Thymus (tissue), 11 donors: ENCODE data around the gene BRINP1. TPM values are rescaled to one million over a fixed set of nuclear protein-coding genes. Genes with fewer than 3 reads are reported as not detected.

ENCODE experiments used
- DNase-seq, 9 donors: peaks; one replicate each; pipeline ENCODE4 v3.0.0-alpha.2; 2013; ENCODE audit warnings: low spot score in 9 of 9, low read depth in 6 of 9, missing footprints in 1 of 9
- H3K27ac ChIP-seq, 2 donors: one replicate each; pipeline ENCODE4 v1.5.1; 2013; ENCODE audit warnings: control low read depth in 1 of 2, low read depth in 1 of 2, low read length in 1 of 2, mild to moderate bottlenecking in 1 of 2, moderate library complexity in 1 of 2
- H3K27me3 ChIP-seq, 2 donors: one replicate each; pipeline ENCODE4 v1.5.1; 2013; ENCODE audit warnings: low read length in 1 of 2; ENCODE audit not compliant: control insufficient read depth in 2 of 2, insufficient read depth in 1 of 2
- H3K36me3 ChIP-seq, 2 donors: one replicate each; pipeline ENCODE4 v1.5.1; 2013; ENCODE audit warnings: low read length in 1 of 2, mild to moderate bottlenecking in 1 of 2, moderate library complexity in 1 of 2; ENCODE audit not compliant: control insufficient read depth in 2 of 2, insufficient read depth in 2 of 2
- H3K4me1 ChIP-seq, 2 donors: one replicate each; pipeline ENCODE4 v1.5.1; 2013; ENCODE audit warnings: low read length in 2 of 2; ENCODE audit not compliant: control insufficient read depth in 2 of 2, insufficient read depth in 2 of 2
- H3K4me3 ChIP-seq, 2 donors: one replicate each; pipeline ENCODE4 v1.5.1; 2013; ENCODE audit warnings: low read length in 2 of 2, control low read depth in 1 of 2, mild to moderate bottlenecking in 1 of 2
- H3K9me3 ChIP-seq, 2 donors: one replicate each; pipeline ENCODE4 v1.5.1; 2013; ENCODE audit warnings: low read length in 1 of 2, mild to moderate bottlenecking in 1 of 2; ENCODE audit not compliant: control insufficient read depth in 2 of 2, insufficient read depth in 1 of 2
- WGBS: extraction: QIAGEN DNeasy Blood & Tissue Kit; methylation state at CpG from one replicate; pipeline ENCODE4 v1.1.7; 2013; 5-methylcytosine and 5-hydroxymethylcytosine counted together
- polyA plus RNA-seq: library from polyadenylated mRNA; stranded (reverse); fragments of 200-250 nt; gene quantifications from one replicate; pipeline ENCODE4 v1.2.3, GENCODE V29; 2013
- total RNA-seq: library from RNA; stranded (reverse); fragments of 120-200 nt; gene quantifications from one replicate; pipeline ENCODE4 v1.2.4, GENCODE V29; 2013
- donor health status: healthy.

Gene BRINP1
- total and polyA plus RNA-seq, 2 donors = 1.2 to 5.6 TPM

DNA sequence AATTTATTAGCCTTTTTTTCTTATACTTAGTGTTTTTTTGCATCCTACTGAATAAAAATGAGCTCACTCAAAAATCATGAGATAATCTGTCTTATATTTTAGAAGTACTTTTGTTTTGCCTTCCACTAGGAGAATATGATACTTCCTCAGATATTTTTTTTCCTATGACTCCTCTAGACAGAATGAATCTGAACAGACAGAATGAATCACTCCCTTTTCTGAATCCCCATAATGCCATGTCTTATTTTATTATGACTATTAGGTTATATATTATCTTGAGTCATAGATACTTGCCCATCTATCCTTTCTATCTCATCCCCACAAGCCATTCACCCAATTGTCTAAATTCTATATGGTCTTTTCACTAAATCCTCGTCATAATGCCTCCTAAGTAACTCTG, 134.6 kb downstream of the BRINP1 start:
- H3K9me3 ChIP-seq = no peaks in the 10 kb centered on the region
- H3K27ac ChIP-seq = no peak overlapping the region
- H3K4me3 ChIP-seq = no peak overlapping the region
- H3K36me3 ChIP-seq = no peaks in the 10 kb centered on the region
- 56% methylated on average over 1 of the region's 1 CpG for WGBS
- H3K27me3 ChIP-seq = no peaks in the 10 kb centered on the region
- H3K4me1 ChIP-seq = no peaks in the 10 kb centered on the region
- DNase-seq = no peak

DNA sequence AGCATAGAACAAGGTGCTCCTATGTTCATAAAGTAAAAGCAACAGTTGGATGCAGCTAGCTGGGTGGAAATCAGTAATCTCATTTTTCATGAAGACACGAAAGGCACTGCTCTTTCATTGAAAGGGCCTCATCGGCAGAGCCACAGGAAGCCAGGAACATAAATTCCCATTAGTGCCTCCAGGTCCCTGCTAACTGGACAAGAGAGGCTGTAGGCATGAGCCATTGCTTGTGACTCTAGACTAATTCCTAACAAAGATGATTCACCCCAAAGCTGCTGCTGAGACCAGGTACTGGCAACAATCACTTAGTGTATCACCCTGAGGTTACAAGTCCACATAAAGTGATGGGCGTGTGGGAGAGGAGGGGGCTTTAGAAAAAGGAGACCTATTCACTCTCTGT, 141.8 kb downstream of the BRINP1 start:
- Histone ChIP-seq H3K4me3 (no peak overlapping the region), H3K9me3 (no peaks in the 10 kb centered on the region), H3K27me3 (no peaks in the 10 kb centered on the region), H3K4me1 (no peaks in the 10 kb centered on the region), H3K27ac (no peak overlapping the region), H3K36me3 (no peaks in the 10 kb centered on the region)
- WGBS = 75% methylated on average over 3 of the region's 3 CpGs
- no peak for DNase-seq

DNA sequence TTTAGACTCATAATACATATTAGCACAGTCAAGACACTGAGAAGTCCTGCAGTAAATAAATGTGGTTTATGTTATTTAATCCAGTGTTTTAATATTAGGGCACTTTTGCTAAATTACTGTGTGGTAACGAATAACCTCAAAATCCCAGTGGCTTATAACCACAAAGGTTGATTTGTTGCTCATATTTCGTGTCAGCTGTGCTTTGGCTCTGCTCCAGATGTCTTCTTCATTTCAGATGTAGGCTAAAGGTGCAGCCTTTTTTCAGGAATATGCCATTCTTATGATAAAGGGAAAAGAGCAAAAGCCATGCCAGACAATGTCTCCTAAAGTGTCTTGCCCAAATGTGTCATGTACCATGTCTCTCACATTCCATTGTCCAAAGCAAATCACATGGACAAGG, 144.8 kb downstream of the BRINP1 start:
- 64% methylated on average over 2 of the region's 2 CpGs for WGBS
- no peaks in the 10 kb centered on the region for H3K4me1 ChIP-seq

DNA sequence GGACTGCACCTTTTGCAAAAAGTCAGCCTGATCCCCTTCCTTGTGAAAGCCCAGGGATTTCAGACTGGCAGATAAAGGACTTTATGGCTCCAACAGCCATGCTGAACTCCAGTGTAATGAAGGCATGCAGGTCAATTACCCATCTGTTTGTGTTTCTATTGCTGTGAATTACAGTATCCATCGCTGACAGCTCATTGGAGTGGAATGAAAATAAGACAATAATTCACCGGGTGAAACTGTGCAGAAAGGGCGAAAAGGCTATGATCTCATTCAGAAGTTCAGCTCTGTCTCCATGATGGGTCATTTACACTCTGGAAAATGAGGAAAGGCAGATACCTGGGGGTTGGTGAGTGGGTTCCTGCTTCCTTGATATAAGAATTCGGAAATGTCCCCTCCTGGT, 148.0 kb downstream of the BRINP1 start:
- DNase-seq = no peak
- H3K36me3 ChIP-seq = no peaks in the 10 kb centered on the region
- H3K9me3 ChIP-seq = no peaks in the 10 kb centered on the region
- H3K27me3 ChIP-seq = no peaks in the 10 kb centered on the region
- WGBS = 93% methylated on average over 4 of the region's 4 CpGs
- H3K4me3 ChIP-seq = no peak overlapping the region
- H3K4me1 ChIP-seq = no peaks in the 10 kb centered on the region
- H3K27ac ChIP-seq = no peak overlapping the region

More for the DNA sequence above, 144.8 kb downstream of the BRINP1 start:
- Histone ChIP-seq H3K27ac (no peak overlapping the region), H3K9me3 (no peaks in the 10 kb centered on the region), H3K27me3 (no peaks in the 10 kb centered on the region), H3K4me3 (no peak overlapping the region), H3K36me3 (no peaks in the 10 kb centered on the region)
- no peak for DNase-seq

DNA sequence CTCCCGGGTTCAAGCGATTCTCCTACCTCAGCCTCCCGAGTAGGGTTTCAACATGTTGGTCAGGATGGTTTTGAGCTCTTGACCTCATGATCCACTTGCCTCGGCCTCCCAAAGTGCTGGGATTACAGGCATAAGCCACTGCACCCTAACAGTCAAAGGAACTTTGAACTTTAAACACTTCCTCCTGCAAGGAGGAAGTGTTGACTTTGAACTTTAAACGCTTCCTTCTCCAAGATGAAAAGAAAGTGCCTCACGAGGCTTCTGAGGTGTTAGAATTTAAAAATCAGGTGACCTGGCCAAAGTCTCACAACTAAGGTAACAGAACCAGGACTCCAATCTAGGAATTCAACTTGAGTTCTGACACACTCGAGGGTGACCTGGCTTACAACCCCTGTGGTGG, 150.9 kb downstream of the BRINP1 start:
- no peaks in the 10 kb centered on the region for H3K27me3 ChIP-seq
- H3K27ac ChIP-seq = no peak overlapping the region
- no peak for DNase-seq
- no peaks in the 10 kb centered on the region for H3K36me3 ChIP-seq
- no peak overlapping the region for H3K4me3 ChIP-seq
- H3K4me1 ChIP-seq = no peaks in the 10 kb centered on the region
- no peaks in the 10 kb centered on the region for H3K9me3 ChIP-seq
- 58% methylated on average over 7 of the region's 7 CpGs for WGBS

DNA sequence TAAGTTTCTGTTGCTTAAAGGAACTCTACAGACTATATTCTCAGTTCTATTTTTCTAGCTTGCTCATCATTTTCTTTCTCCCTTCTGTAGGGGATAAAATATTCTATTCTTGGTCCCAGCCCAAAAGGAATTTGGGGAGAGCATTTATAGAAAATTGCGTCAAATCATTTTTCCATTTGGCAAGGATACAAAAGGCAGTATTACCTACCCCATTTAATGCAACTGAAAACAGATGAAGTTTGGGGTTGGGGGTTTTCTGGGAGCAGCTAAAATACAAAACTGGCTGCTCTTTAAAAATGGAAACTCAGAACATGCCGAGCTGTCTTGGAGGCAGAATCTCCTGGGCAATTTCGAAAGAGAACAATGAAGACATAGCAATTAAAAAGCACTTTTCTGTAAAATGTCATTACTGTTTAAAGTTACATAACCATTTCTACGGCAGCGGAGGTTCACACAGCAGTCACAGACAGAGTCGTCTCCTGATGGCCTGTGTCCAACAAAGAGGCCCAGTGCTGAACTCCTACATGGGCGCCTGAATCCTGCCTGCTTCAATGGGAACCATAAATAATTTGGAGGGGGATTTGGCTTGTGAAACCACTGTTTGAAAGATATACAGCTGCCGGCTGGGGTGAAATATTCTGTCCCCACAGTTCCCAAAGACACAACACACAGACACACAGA, 152.4 kb downstream of the BRINP1 start:
- DNase-seq = no peak
- 82% methylated on average over 8 of the region's 8 CpGs for WGBS
- no peak overlapping the region for H3K27ac ChIP-seq
- H3K4me3 ChIP-seq = no peak overlapping the region
- H3K4me1 ChIP-seq = no peaks in the 10 kb centered on the region
- no peaks in the 10 kb centered on the region for H3K9me3 ChIP-seq
- no peaks in the 10 kb centered on the region for H3K36me3 ChIP-seq
- H3K27me3 ChIP-seq = no peaks in the 10 kb centered on the region

DNA sequence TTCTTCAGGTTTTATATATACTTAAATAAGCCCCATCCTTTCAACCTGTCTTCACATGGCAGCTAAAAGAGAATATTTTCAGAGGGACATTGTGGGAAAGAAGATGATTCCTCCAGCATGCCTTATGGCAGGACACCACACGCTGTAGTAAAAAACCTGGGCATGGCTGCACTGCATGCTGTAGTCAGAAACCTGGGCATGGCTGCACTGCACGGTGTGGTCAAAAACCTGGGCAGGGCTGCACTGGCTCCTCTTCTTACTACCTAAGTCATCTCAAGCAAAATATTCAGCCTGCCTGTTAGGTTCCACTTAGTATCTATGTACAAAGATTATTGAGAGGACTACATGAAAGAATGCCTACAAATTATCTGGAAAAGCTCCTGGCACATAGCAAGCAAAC, 153.6 kb downstream of the BRINP1 start:
- H3K4me1 ChIP-seq = no peaks in the 10 kb centered on the region
- WGBS = 95% methylated on average over 2 of the region's 2 CpGs
- no peak for DNase-seq
- H3K27ac ChIP-seq = no peak overlapping the region
- H3K9me3 ChIP-seq = no peaks in the 10 kb centered on the region
- H3K27me3 ChIP-seq = no peaks in the 10 kb centered on the region
- H3K4me3 ChIP-seq = no peak overlapping the region
- H3K36me3 ChIP-seq = no peaks in the 10 kb centered on the region

DNA sequence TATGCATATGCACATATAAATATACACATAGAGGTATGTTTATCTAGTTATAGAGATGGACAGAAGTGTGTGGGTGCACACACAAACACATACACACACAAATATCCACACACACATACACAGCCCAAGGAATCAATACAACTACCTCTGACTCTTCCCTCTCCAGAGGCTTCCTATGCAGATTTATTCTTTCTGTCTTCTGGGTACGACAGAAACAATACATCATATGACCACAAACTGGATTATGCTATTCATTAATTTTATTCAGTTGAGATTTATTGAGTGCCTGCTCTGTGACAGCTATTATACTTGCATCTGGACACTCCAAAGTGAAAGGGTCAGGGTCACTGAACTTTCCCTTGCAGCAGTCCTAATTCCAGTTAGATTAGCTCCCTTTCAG, 155.8 kb downstream of the BRINP1 start:
- no peak for DNase-seq
- no peaks in the 10 kb centered on the region for H3K36me3 ChIP-seq
- H3K27ac ChIP-seq = no peak overlapping the region
- H3K4me3 ChIP-seq = no peak overlapping the region
- no peaks in the 10 kb centered on the region for H3K27me3 ChIP-seq
- no peaks in the 10 kb centered on the region for H3K4me1 ChIP-seq
- H3K9me3 ChIP-seq = no peaks in the 10 kb centered on the region
- 73% methylated on average over 1 of the region's 1 CpG for WGBS

DNA sequence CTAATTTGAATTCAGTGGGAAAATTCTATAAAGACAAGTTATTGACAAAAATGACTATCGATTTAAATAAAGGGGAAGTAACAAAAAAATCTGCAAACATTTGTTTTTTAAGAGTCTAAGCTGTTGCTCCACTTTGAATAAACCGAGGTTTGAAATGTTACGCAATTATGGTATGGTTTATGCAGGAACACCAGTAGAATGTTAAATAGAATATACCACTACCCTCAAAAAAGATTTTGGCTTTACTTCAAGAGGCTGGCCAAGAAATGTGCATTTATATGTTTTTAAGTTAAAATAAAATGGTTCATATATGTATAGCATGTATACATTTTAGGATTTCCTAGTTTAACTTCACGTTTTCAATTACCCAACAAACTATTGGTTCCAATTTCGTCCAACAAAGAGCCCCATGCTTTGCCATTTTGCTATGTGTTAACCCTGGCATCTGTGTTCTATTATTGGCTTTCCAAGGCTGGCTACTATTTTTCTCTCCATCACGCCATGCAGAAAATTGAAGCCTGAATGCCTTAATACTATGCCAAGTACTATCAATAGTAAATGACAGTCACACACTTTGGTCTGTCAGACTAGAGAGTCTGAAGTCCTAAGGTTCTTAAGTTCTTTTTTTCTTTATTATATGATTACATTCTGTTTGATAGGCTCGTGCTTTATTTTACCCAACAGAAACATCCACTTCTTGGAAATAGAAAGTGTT, 171.2 kb downstream of the BRINP1 start:
- H3K36me3 ChIP-seq = no peaks in the 10 kb centered on the region
- H3K4me1 ChIP-seq = no peaks in the 10 kb centered on the region
- WGBS = 90% methylated on average over 7 of the region's 7 CpGs
- H3K4me3 ChIP-seq = no peak overlapping the region
- no peak overlapping the region for H3K27ac ChIP-seq
- H3K27me3 ChIP-seq = no peaks in the 10 kb centered on the region
- DNase-seq = no peak
- no peaks in the 10 kb centered on the region for H3K9me3 ChIP-seq
